Stimulated activated CD8-positive, alpha-beta memory T cell treated with anti-CD3 and anti-CD28 coated beads, Interleukin-7, amount 100 ng/mL, for 4 hours (primary cell): ENCODE results near the gene STMN1.

ENCODE experiments used
- DNase-seq, 2 donors: peaks; one replicate each; pipeline ENCODE4 v3.0.0-alpha.2; 2020; ENCODE audit warnings: low read depth in 2 of 2

STMN1 gene

GRCh38 chr1:25922056-25922970 lies 16.1 kb upstream of the STMN1 start:
- DNase-seq = peak; percentile 1 to 22

DNA sequence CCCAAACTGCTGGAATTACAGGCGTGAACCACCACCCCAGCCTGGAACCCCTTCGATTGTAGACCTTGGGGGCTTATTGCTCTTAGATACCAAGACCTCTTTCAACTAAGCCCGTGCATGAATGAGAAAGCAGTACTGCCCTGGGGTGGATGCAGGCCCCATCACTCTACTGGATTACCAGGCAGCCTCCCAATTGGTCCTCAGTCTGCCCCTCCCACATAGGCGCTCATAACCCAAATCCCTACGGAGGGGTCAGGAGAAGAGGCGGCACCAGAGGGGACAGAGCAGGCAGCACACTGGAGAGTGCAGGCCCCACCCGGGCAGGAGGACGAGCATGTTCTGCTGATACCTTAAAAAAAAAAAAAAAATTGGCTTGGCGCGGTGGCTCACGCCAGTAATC lies 12.4 kb upstream of the STMN1 start:
- DNase-seq = no peak

DNA sequence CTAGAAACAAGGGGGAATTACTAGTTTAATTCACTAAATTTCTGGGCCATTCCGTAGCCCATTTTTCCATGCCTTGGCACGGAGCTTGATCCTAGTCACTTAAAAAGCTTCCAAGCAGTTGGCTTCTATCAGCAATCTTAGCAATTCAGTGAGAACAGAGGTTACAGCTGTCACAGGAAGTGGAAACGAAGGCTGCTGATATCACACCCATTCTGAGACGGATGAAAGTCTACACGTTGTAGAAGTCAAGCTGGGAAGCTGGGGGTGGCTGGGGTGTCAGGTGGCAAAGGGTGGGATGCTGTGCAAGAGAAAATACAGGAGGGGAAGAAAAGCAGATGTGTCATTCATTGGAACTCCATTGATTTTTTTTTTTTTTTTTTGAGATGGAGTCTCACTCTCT lies 11.8 kb upstream of the STMN1 start:
- peak; percentile 3 to 7 for DNase-seq

DNA sequence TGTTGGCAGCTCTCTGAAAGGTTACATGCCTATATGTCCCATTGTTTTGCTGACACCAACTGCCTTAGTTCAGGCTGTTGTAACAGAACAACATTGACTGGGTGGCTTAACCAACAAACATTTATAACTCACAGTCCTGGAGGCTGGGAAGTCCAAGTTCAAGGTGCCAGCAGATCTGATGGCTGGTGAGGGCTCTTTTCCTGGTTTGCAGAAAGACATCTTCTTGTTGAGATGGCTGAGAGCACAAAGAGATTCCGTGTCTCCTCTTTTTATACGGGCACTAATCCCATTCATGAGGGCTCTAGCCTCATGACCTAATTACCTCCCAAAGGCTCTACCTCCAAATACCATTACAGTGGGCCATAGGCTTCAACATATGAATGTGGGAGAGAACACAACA lies 10.2 kb upstream of the STMN1 start:
- no peak for DNase-seq

DNA sequence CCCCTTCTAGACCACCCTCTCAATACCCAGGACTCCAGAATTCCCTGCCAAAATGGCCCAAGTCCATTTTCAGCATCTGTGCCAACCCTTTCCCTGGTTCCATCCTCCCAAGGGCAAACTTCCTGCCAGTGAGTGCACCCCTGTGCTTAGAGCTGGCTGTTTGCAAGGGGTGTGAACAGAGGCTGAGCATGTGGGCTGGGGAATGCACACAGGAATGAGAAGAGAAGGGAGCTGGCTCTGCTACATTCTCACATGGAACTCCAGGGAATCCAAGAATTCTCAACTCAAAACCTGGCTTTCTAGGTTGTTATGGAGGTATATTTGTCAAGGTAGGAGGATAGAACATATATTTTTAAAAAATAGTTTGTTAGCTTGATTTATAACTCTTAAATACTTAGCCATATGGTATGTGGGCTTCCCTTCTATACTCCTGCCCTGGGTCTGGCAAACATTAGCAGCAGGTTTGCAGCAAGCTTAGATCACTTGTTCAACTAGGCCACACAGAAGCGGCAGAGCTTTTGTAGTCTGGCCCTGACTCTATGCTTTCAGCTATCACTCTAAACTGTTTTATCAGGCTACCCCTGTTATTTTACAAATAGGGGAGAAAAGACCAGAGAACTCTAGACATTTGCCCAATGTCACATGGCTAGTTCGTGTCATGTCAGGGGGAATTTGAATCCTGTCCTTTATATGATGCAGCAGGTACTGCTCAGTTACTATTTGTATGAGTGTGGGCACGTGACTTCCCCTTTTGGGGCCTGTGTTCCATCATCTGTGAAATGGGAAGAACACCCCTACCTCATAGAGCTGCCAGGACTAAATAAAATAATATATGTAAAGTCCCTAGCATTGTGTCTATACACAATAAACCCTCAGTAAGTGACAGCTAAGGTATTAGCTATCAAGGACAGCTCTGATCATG lies 8.1 kb upstream of the STMN1 start:
- no peak for DNase-seq

GRCh38 chr1:25913206-25913605 lies 7.0 kb upstream of the STMN1 start:
- DNase-seq = no peak

GRCh38 chr1:25912076-25912831 lies 6.0 kb upstream of the STMN1 start:
- no peak for DNase-seq

DNA sequence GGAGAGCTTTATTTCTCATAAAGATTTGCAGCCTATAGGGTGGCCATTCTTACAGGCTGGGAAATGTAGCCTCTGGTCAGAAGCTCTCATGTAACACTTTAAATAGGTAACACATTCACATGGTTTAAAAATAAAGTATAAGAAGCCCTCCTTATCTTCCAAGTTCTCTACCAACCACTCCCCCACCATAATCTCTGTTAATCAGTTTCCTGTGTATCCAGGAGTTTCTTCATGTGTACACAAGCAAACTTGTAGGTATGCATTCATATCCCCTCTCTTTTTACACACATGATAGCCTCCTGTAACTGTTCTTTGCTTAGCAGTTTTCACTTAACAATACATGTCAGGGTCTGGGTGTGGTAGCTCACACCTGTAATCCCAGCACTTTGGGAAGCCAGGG lies 4.9 kb upstream of the STMN1 start:
- no peak for DNase-seq

GRCh38 chr1:25909040-25909439 lies 2.8 kb upstream of the STMN1 start:
- DNase-seq = no peak

DNA sequence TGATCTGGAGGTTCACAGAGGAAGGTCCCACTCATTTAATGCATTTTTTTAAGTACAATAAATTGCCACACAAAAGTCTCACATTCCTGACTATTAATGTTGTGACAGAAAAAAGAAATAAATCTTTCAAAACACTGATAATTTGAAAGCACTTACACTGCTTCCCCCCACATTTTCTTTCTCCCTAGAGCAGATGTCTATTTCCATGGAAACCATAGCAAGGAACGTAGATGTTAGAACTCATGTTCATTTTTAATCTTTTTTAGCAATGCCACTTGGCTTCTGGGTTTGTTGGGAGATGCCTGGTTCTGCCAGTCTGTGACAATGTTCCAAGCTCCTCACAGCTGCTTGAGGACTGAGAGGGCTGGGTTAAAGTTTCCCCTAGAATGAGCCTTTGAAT lies 1.9 kb upstream of the STMN1 start:
- no peak for DNase-seq

DNA sequence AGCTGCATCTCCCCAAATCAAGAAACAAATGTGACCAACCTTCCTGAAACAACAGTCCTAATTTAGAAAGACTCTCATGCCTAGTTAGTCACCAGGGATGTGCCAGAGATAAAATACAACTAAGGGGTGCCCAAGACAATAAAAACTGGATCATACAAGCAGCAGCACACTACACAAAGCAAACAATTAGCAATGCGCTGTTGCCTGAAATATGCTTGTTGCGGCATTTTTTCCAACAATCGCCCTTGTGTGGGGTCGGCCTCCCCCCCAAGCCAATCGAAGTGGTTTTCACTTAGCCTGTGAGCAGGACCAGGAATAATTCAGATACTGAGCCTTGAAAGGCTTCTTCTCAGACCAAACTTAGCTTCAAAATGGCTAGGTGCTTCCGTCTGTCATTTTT lies 1.4 kb upstream of the STMN1 start:
- DNase-seq = no peak

DNA sequence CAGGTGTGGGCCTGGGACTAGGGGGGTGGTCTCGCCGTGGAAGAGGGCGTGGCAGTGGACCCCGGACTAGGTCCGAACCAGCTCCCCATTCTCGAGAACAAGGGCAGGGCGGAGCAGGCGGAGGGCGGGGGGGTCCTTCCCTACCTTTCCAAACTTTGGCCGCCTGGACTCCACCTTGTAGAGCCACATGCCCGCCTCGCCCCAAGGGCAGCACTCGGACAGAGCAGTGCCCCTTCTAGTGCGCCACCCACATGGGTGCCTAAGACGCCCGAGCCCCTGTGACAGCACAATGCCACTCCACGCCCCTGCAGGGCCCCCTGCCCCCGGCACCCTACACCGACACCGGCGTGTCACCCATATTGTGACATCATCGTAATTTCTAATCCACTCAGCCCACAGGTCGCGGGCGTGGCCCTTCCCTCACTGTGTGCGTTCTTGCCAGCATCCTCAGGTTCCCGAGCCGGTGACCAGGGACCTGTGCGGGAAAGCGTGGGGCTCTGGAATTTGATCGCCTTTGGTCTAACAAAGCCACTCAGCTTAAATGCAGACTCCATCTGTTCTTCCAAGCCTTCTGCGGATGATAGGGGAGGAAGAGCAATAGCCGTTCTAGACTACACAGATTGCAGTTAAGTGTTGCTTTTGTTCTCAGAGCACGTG lies 553 bp upstream of the STMN1 start:
- peak; percentile 5 to 8 for DNase-seq

- DNase-seq = peak; percentile 85 to 92
Measured at GRCh38 chr1:25904943-25905679, 1.1 kb downstream of the STMN1 start.

DNA sequence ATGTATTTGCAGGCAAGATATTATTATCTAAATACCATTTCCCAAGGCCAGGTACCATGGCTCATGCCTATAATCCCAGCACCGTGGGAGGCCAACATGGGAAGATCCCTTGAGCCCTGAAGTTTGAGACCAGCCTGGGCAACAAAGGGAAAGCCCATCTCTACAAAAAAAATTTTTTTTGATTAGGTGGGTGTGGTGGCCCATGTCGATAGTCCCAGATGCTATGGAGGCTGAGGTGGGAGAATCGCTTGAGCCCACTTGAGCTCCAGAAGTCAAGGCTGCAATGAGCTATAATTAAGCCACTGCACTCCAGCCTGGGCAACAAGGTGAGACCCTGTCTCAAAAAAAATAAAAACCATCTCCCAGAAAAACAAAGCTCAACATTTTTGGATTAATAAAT lies 2.2 kb downstream of the STMN1 start:
- DNase-seq = no peak

DNA sequence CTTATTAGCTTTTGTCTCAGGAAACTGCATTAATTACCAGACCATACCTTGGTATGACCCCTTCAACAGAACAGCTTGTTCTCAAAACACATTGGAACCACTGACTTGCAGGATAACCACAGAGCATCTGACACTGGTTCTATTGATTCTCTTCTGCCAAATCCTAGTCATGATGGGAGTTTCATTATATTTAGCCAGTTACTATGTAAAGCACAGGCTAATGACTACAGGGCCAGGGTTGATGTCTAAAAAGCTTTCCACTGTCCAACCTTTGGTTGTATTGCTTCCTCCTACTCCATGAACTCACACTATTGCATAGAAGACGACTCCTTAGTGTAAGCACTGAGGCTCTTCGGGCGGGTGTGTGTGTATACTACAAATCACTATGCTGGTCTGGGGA lies 3.8 kb downstream of the STMN1 start:
- no peak for DNase-seq

DNA sequence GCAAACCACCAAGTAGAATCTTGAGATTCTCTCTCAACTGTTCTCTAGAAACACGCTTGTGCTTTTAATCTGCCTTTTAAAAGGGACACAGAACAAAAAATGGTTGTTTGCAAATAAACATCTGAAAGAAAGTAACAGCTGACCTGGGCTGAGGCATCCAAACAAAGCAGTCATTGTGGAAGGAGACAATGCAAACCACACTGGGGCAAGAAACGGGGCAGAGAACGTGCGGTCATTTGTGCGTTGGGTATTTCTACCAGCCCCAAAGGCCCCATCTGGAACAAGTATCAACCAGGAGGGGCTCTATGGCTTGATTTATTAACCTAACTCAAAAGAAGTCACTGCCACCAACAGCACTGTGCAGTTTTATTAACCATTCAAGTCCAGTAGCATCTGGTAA lies 6.0 kb downstream of the STMN1 start:
- DNase-seq = no peak

GRCh38 chr1:25899792-25900191 lies 6.4 kb downstream of the STMN1 start:
- DNase-seq = no peak

DNA sequence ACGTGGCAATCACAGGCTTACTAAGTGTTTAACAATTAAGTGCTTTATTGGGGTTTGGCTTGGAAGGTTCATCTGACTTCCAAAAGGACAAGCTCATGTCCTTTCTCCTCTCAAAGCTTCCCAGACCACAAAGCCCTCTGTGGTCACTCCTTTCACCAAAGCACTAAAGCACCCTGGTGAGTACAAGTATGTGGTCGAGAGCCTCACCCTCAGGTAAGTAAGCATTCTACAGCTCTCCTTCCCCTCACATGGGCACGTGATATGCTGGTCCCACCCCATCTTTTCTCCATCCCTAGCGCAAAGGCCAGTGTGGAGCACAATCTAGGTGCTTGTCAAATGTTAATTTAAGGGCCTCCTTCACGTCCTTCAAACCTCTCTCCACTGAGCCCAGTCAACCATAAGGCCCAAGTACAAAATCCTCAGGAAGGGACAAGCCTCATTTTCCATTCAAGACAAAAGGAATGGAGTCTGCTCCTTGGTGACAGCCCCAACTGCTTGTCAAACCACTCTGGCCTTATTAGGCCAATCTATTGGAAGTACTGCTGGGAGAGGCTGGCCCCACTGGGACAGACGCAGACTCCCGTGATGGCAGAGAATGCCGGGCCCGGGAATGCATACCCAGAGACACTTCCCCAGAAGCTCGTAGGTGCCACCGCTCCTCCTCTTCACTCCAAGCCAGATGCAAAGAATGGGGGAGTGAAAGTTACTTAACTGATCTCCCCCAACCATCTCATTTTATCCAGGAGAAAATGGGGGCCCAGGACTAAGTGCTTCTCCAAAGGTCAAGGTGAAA lies 7.8 kb downstream of the STMN1 start:
- no peak for DNase-seq

GRCh38 chr1:25897754-25898153 lies 8.5 kb downstream of the STMN1 start:
- no peak for DNase-seq

DNA sequence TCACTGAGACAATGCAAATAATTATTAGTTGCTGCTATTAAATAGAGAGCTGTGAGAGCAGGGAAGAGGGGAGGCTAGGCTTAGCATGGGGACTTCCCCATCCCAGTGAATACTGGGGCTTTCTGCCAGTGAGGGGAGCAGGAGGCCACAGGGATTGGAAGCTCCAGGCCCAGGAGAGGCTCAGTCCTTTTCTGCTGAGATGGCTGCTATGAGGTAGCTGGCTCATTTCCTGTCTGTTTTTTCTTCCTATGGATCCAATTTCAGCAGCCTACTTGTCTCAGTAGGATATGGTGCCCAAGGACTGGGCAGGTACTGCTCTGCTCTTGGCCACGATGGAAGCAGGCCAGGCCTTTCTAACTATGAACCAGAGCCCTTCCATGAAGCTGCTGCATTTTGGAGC lies 10.0 kb downstream of the STMN1 start:
- no peak for DNase-seq
